Activated CD4-positive, alpha-beta T cell treated with anti-CD3 and anti-CD28 coated beads, Interleukin-2, amount 50 U/mL, for 24 hours (primary cell): ENCODE data around the gene MAN2A2.
"Not testable (repeated sequence)": the region's sequence is repeated elsewhere in the genome, so short reads cannot be mapped to it uniquely, and the experiment has no call there.

Experiments used
- DNase-seq, 2 donors: peaks; one replicate each; pipeline ENCODE4 v3.0.0-alpha.2; 2020; ENCODE audit warnings: low read depth in 1 of 2, low spot score in 1 of 2

MAN2A2 gene

GRCh38 chr15:90871139-90871715 lies 31.9 kb upstream of the MAN2A2 start:
- DNase-seq, result no peak

GRCh38 chr15:90871716-90872485 lies 31.2 kb upstream of the MAN2A2 start:
- DNase-seq, result no peak

GRCh38 chr15:90872486-90873184 lies 30.5 kb upstream of the MAN2A2 start:
- peak in 1 of 2 donors; percentile 73 for DNase-seq

GRCh38 chr15:90873488-90873997 lies 29.6 kb upstream of the MAN2A2 start:
- DNase-seq, result no peak

- no peak for DNase-seq
Observed at GRCh38 chr15:90873998-90874605, 29.0 kb upstream of the MAN2A2 start.

GRCh38 chr15:90874986-90875385 lies 28.1 kb upstream of the MAN2A2 start:
- DNase-seq, result not testable (repeated sequence)

GRCh38 chr15:90875549-90875981 lies 27.5 kb upstream of the MAN2A2 start:
- no peak for DNase-seq

GRCh38 chr15:90876046-90876445 lies 27.1 kb upstream of the MAN2A2 start:
- DNase-seq, result no peak

GRCh38 chr15:90876512-90877170 lies 26.5 kb upstream of the MAN2A2 start:
- DNase-seq, result no peak

GRCh38 chr15:90877315-90877714 lies 25.8 kb upstream of the MAN2A2 start:
- DNase-seq, result no peak

- DNase-seq, result no peak
Observed at GRCh38 chr15:90877996-90878395, 25.1 kb upstream of the MAN2A2 start.

- DNase-seq, result no peak
Observed at GRCh38 chr15:90878660-90879059, 24.4 kb upstream of the MAN2A2 start.

- no peak for DNase-seq
Observed at GRCh38 chr15:90879730-90880366, 23.3 kb upstream of the MAN2A2 start.

GRCh38 chr15:90880381-90881145 lies 22.5 kb upstream of the MAN2A2 start:
- DNase-seq, result no peak

GRCh38 chr15:90881181-90881977 lies 21.7 kb upstream of the MAN2A2 start:
- DNase-seq, result no peak

- no peak for DNase-seq
Observed at GRCh38 chr15:90881978-90882721, 21.0 kb upstream of the MAN2A2 start.

GRCh38 chr15:90882781-90883525 lies 20.1 kb upstream of the MAN2A2 start:
- DNase-seq, result no peak
